Measurements from ENCODE around the gene USH2A.
"Not testable (repeated sequence)": the region's sequence is repeated elsewhere in the genome, so short reads cannot be mapped to it uniquely, and the experiment has no call there.

The USH2A gene

GRCh38 chr1:216168546-216168945 is 254.7 kb downstream of the USH2A start:
- Mint-ChIP-seq H3K27me3 (no peaks in the 10 kb centered on the region), H3K36me3 (no peaks in the 10 kb centered on the region)

GRCh38 chr1:216154063-216154462 is 269.2 kb downstream of the USH2A start:
- no peaks in the 10 kb centered on the region for H3K36me3 Mint-ChIP-seq

More at GRCh38 chr1:216168546-216168945, 254.7 kb downstream of the USH2A start:
- H3K4me1 Mint-ChIP-seq: no peaks in the 10 kb centered on the region
- H3K4me3 Mint-ChIP-seq: no peak overlapping the region
- H3K9me3 Mint-ChIP-seq: no peaks in the 10 kb centered on the region
- no peak overlapping the region for H3K27ac Mint-ChIP-seq

GRCh38 chr1:216153130-216153529 is 270.1 kb downstream of the USH2A start:
- H3K27ac Mint-ChIP-seq: no peak overlapping the region
- no peaks in the 10 kb centered on the region for H3K36me3 Mint-ChIP-seq
- no peak overlapping the region for H3K4me3 Mint-ChIP-seq
- no peaks in the 10 kb centered on the region for H3K9me3 Mint-ChIP-seq
- no peaks in the 10 kb centered on the region for H3K27me3 Mint-ChIP-seq
- H3K4me1 Mint-ChIP-seq: no peaks in the 10 kb centered on the region

More at GRCh38 chr1:216154063-216154462, 269.2 kb downstream of the USH2A start:
- Mint-ChIP-seq H3K27ac (no peak overlapping the region), H3K4me3 (no peak overlapping the region), H3K9me3 (no peaks in the 10 kb centered on the region), H3K4me1 (no peaks in the 10 kb centered on the region), H3K27me3 (no peaks in the 10 kb centered on the region)

GRCh38 chr1:216145451-216146018 is 277.7 kb downstream of the USH2A start:
- H3K36me3 Mint-ChIP-seq, H3K27ac Mint-ChIP-seq, H3K4me1 Mint-ChIP-seq, H3K27me3 Mint-ChIP-seq, H3K4me3 Mint-ChIP-seq, H3K9me3 Mint-ChIP-seq: not testable (repeated sequence)

- no peaks in the 10 kb centered on the region for H3K36me3 Mint-ChIP-seq
- no peak overlapping the region for H3K4me3 Mint-ChIP-seq
- H3K9me3 Mint-ChIP-seq: peaks cover 5% of the 10 kb centered on the region
- H3K27me3 Mint-ChIP-seq: no peaks in the 10 kb centered on the region
- H3K4me1 Mint-ChIP-seq: no peaks in the 10 kb centered on the region
- no peak overlapping the region for H3K27ac Mint-ChIP-seq
Measured at GRCh38 chr1:216144661-216145450, 278.4 kb downstream of the USH2A start.

- Mint-ChIP-seq H3K27ac (no peak overlapping the region), H3K4me1 (no peaks in the 10 kb centered on the region), H3K9me3 (peaks cover 5% of the 10 kb centered on the region), H3K4me3 (no peak overlapping the region), H3K27me3 (no peaks in the 10 kb centered on the region), H3K36me3 (no peaks in the 10 kb centered on the region)
Measured at GRCh38 chr1:216142921-216143320, 280.3 kb downstream of the USH2A start.

DNA sequence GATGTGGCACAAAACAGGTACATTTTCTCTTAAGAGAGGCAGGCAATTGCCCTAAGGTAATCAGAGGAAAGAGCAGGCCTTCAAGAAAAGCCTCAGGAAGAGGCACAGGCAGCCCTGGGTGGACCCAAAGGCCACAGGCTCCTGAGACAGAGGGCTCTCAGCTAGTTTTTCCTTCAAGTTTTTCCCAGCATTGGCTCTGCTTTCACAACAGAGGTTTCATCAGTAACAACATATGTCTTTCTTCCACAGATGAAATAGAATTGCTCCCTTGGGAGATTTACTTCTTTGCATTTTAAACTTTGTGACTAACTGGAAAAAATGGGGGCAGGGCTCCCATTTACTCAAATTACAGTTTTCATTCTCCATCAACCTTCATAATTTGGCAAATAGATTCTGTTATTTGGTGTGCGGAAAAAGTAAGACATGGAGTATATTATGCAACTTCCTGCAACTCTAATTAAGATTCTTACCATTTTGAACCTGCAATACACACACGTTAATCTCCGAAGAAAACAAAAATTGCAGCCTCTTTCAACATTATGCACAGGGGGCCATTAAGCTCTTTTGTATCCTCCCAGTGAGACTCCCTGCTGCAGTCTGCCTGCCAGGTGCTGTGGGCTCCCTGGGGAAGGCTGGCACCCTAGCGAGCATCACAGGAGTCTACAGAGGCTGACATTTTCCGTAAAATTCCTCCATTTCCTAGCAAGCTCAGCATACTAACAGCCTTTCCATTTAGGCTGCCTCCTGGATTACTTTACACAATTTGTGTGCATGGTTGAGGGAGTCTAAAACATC is 282.3 kb downstream of the USH2A start:
- H3K27me3 Mint-ChIP-seq: no peaks in the 10 kb centered on the region
- H3K9me3 Mint-ChIP-seq: peaks cover 5% of the 10 kb centered on the region

DNA sequence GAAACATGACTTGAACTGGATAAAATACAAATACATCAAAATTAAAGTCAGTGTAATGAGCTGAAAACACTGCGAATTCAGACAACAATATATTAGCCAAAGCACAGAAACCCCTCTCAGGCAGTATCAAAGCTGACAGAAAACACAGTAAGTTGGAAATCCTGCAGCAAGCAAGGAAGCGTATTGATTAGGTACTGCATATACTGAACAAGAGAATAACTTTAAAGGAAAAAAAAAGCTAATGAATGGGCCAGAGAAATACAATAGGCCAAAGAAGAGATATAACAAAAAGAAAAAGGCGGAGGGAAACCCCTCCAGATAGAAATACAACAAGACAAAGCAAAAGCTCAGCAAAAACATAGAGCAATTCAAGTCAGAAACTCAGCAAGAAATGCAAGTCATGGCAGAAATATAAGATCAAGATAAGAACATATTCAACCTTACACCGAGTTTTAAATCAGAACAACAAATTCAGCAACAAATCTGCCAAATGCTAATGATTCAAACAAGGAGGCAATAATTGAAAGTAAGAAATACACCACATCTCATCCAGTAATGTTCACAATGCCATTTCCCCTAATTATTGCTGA is 299.0 kb downstream of the USH2A start:
- Mint-ChIP-seq H3K27me3 (no peaks in the 10 kb centered on the region), H3K9me3 (peaks cover 7% of the 10 kb centered on the region), H3K36me3 (no peaks in the 10 kb centered on the region), H3K27ac (no peak overlapping the region), H3K4me3 (no peak overlapping the region), H3K4me1 (no peaks in the 10 kb centered on the region)

More for the DNA sequence above, 282.3 kb downstream of the USH2A start:
- Mint-ChIP-seq H3K4me3 (no peak overlapping the region), H3K4me1 (no peaks in the 10 kb centered on the region), H3K27ac (no peak overlapping the region), H3K36me3 (no peaks in the 10 kb centered on the region)

DNA sequence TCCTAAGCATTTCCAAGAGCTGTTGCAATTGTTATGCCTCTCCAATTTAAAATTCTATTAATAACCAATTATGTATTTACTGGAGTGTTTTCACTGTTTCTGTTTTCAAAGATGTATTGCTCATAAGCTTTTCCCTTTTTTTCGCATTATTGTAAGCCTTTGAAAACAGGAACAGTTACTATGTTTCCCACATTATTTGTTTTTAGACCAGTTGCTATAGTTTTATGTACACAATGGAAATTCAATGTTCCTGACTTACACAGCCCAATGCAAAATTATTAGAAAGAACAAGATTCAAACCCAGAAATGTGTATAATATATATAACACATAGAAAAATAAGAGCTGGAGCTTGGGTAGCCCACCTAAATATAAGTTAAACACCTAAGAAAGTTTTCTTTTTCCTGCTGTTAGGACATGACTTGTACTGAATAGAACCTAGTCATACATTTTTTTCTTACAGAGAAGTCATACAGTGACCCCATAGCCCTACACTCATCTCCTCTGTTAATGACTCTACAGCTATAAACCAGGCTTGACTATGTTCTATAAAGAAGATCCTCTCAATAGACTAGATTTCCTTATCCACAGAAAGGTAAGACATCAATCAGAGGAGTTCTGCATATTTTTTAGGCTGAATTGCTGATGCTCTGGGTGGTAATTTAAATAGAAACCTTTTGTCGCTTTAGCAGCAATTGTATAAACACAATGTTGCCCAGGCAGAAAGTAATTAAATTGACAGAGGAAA is 299.6 kb downstream of the USH2A start:
- H3K27me3 Mint-ChIP-seq: no peaks in the 10 kb centered on the region
- H3K4me1 Mint-ChIP-seq: no peaks in the 10 kb centered on the region
- no peaks in the 10 kb centered on the region for H3K36me3 Mint-ChIP-seq

GRCh38 chr1:216119600-216119999 is 303.6 kb downstream of the USH2A start:
- Mint-ChIP-seq H3K36me3 (no peaks in the 10 kb centered on the region), H3K4me1 (no peaks in the 10 kb centered on the region), H3K9me3 (no peaks in the 10 kb centered on the region), H3K27ac (no peak overlapping the region), H3K27me3 (no peaks in the 10 kb centered on the region), H3K4me3 (no peak overlapping the region)

More for the DNA sequence above, 299.6 kb downstream of the USH2A start:
- no peak overlapping the region for H3K4me3 Mint-ChIP-seq
- H3K9me3 Mint-ChIP-seq: peaks cover 3% of the 10 kb centered on the region
- no peak overlapping the region for H3K27ac Mint-ChIP-seq

GRCh38 chr1:216114180-216114579 is 309.1 kb downstream of the USH2A start:
- H3K36me3 Mint-ChIP-seq: no peaks in the 10 kb centered on the region
- no peaks in the 10 kb centered on the region for H3K9me3 Mint-ChIP-seq
- no peak overlapping the region for H3K4me3 Mint-ChIP-seq
- no peaks in the 10 kb centered on the region for H3K4me1 Mint-ChIP-seq
- no peaks in the 10 kb centered on the region for H3K27me3 Mint-ChIP-seq
- H3K27ac Mint-ChIP-seq: no peak overlapping the region

- Mint-ChIP-seq H3K4me1 (no peaks in the 10 kb centered on the region), H3K27ac (no peak overlapping the region), H3K9me3 (no peaks in the 10 kb centered on the region), H3K36me3 (no peaks in the 10 kb centered on the region), H3K4me3 (no peak overlapping the region), H3K27me3 (no peaks in the 10 kb centered on the region)
Measured at GRCh38 chr1:216113181-216113580, 310.1 kb downstream of the USH2A start.

DNA sequence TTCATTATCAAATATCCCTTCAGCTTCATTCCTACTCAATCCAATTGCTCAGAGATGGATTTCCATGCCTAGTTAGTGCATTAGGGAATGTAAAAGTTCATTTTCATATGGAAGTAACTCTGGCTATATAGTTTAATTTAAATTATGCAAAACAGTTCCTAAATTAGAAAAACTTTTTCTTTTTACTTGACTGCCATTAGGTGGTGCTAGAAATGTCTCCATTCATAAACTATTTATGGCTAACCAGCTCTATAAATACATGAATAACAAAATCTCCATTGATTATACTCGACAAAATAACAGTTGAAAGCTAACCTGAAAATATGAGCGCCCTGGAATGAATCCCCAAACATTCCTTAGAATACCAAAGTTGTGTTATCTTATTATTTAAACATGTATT is 311.4 kb downstream of the USH2A start:
- Mint-ChIP-seq H3K4me3 (no peak overlapping the region), H3K9me3 (no peaks in the 10 kb centered on the region), H3K4me1 (no peaks in the 10 kb centered on the region), H3K27ac (no peak overlapping the region), H3K27me3 (no peaks in the 10 kb centered on the region), H3K36me3 (no peaks in the 10 kb centered on the region)

DNA sequence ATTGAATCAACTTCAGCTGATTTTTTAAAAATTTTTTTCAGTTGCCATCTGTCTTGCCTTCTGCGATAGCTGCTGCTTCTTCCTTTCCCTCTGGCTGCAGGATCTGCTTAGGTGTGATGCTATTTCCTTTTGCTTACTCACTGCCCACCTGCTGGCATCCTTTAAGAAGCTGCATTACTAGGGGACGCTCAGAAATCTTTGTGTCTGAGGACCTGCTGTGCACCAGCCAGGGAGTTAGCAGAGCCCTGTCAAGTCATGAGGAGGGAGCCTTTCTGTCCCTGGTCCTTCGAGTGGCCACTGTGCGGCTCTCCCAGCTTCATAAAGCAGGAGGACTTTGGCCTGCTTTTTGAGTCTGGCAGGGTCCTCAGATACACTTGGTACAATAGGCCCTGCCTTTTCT is 327.8 kb downstream of the USH2A start:
- Mint-ChIP-seq H3K4me1 (no peaks in the 10 kb centered on the region), H3K9me3 (no peaks in the 10 kb centered on the region), H3K36me3 (no peaks in the 10 kb centered on the region), H3K27me3 (no peaks in the 10 kb centered on the region), H3K27ac (no peak overlapping the region), H3K4me3 (no peak overlapping the region)

- Mint-ChIP-seq H3K4me3 (no peak overlapping the region), H3K4me1 (no peaks in the 10 kb centered on the region), H3K27ac (no peak overlapping the region)
Measured at GRCh38 chr1:216090556-216090955, 332.7 kb downstream of the USH2A start.

More at GRCh38 chr1:216090556-216090955, 332.7 kb downstream of the USH2A start:
- H3K27me3 Mint-ChIP-seq: no peaks in the 10 kb centered on the region
- no peaks in the 10 kb centered on the region for H3K36me3 Mint-ChIP-seq
- H3K9me3 Mint-ChIP-seq: peaks cover 7% of the 10 kb centered on the region
